D721Med (cell line): Measurements from ENCODE around the gene FSD2.

Source experiments
- DNase-seq: peaks from one replicate; pipeline ENCODE4 v3.0.0; 2011; ENCODE audit warnings: low spot score; ENCODE audit not compliant: insufficient read length
- FAIRE-seq: peaks from 2 replicates; lab custom pipeline; 2011; peaks lifted over from hg19 to GRCh38; lab: Jason Lieb, UNC
- CTCF ChIP-seq: IDR thresholded peaks from 2 replicates; pipeline ENCODE4 v1.5.1; 2012; ENCODE audit warnings: mild to moderate bottlenecking, control low read depth; ENCODE audit not compliant: insufficient read depth; ENCODE audit errors: missing control alignments

FSD2 gene

GRCh38 chr15:82805994-82806406, at the start of gene FSD2:
FSD2 (minus strand) TSS chr15:82806069; CDS start chr15:82787390, 18,679 bp downstream.
- DNase-seq (no peak), FAIRE-seq (no peak)
- TF ChIP-seq CTCF = no peak

- FAIRE-seq = no peak
- no peak for DNase-seq
- TF ChIP-seq CTCF = no peak
Measured at GRCh38 chr15:82854554-82854953, 48.7 kb upstream of the FSD2 start.

- no peak for FAIRE-seq
- no peak for DNase-seq
- no peak for TF ChIP-seq CTCF
Measured at GRCh38 chr15:82852941-82853561, 47.2 kb upstream of the FSD2 start.

- TF ChIP-seq CTCF = no peak
- DNase-seq = no peak
- no peak for FAIRE-seq
Measured at GRCh38 chr15:82851981-82852511, 46.2 kb upstream of the FSD2 start.

- no peak for FAIRE-seq
- DNase-seq = no peak
- no peak for TF ChIP-seq CTCF
Measured at GRCh38 chr15:82851306-82851850, 45.5 kb upstream of the FSD2 start.

- no peak for DNase-seq
- no peak for FAIRE-seq
- no peak for TF ChIP-seq CTCF
Measured at GRCh38 chr15:82850731-82851130, 44.9 kb upstream of the FSD2 start.
